Activated T-helper 1 cell treated with anti-CD3 and anti-CD28 coated beads, Interleukin-2, amount 50 U/mL, for 16 hours (primary cell): ENCODE measurements around the gene BMP2K.

Experiments used
- DNase-seq, 2 donors: peaks; one replicate each; pipeline ENCODE4 v3.0.0-alpha.2; 2020; ENCODE audit warnings: low read depth in 1 of 2, low spot score in 1 of 2

BMP2K gene

DNA sequence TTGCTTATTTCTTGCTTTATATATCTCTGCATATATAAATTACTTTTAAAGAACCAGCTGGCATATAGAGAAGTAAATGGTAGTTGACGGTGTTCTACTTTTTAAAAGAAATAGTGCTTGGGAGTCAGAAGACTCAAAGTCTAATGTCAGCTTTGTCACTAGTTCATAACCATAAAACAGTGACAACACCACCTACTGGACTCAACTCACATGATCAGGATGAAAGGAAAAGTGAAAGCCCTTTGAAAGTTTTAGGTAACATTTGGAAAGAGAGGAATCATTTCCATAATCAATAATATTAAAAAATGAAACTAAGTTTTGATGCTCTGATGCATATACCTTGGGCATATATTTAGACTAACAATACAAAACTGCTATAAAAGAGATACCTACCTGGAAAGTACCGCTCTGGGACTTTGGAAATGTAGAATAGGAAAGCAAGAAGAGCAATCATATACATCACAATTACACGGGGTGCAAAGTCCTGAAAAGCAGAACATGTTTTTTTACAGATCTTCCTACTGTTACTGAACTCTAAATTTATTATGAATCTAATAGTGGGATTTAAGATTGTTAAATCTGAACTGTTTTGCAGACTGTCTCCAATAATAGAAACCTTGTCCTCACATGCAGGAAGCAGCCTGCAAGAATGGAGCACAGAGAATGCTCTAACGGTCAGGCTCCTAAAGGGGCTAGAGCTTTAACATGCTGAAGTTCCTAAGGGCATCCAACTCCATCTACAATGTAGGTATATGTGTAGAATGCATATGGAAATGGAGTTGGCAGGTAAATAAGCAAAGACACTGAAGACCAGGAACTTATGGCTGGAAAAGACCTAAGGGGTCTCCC, 147.5 kb downstream of the BMP2K start:
- no peak for DNase-seq

DNA sequence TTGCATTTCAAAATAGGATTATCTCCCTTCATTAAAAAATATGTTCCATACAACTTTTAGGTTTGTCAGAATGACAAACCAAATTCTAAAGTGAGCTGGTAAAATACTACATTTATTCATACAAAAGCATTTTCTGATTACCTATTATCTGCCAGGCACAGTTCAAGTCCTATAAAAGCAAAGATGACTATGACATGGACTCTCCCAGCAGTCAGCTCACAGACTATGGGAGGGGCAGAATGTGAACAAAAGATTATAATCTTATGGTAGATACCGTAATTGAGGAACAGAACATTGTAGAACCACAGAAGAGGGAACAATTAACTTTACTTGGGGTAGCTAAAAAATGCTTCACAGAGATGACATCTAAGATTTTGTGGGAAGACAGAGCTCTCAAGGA, 150.7 kb downstream of the BMP2K start:
- DNase-seq = no peak

DNA sequence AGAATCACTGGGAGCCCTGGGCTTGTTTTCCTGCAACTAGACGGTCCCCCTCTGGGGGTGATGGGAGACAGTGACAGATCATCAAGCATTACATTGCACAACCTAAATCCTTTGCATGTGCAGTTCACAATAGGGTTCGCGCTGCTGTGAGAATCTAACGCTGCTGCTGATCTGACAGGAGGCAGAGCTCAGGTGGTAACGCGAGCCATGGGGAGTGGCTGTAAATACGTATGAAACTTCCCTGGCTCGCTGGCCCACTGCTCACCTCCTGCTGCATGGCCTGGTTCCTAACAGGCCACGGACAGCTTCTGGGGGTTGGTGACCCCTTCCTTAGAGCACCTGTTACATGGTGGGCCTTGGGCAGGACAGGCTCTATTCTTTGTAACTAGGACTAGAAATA, 152.7 kb downstream of the BMP2K start:
- DNase-seq = no peak

DNA sequence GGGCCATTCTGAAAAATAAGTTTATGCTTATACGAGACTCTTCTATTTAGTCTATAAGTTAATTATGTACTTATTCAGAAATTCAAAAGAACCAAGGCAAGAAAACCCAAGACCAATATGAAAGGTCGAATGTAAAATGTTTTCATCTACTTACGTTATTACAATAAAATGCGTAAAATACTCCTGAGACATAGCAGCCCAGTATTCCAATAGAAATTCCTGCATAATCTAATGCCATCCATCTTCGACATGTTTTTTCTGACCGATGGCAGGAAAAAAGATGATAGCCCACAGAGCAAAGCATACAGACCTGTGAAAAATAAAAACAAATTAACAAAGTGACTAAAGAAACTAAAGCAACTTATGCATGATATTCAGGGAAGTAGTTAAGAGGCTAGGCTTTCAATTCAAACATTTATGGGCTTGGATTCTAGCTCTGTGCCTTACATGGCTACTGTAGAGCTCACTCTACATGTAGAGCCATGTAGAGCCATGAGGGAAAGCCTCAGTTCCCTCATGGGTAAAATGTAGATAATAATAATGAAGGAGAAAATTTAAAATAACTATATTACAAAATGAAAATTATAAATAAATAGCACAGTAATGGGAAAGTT, 154.0 kb downstream of the BMP2K start:
- DNase-seq = no peak

DNA sequence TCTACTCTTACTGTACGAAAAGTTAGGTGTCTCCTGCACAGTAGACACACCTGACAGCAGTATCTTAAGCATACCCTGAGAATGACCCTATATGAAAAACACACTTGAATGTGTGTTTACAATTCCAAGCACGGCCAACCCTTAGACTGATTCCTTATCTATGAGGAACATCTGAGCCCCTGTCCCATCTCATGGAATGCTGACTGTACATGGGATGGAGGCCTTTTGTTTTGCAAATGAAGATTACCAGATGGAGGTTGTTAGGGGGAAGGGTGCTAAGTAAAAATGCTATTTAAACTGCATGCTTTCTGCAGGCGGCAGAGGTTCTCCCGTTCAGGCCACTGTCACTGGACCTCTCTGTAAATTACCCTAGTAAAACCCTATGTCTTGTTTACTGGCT, 160.8 kb downstream of the BMP2K start:
- DNase-seq = no peak

DNA sequence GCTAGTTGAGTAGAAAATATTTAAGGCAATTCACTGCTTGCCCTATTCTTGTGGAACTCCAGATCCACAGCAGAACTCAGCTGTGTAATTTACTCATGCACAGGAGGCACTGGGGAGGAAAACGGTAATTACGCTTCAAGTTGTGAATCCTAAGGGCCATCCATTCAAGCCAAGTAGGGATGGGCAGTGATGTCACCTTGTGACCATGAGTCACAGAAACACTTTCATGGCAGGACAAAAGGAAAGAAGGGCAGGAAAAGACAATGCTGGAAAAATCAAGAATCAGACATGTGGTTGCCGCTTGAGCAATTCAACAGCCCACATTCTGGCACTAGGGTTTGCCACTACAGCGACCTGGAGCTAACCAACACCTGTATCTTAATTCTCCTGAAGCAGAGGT, 161.7 kb downstream of the BMP2K start:
- DNase-seq = no peak

DNA sequence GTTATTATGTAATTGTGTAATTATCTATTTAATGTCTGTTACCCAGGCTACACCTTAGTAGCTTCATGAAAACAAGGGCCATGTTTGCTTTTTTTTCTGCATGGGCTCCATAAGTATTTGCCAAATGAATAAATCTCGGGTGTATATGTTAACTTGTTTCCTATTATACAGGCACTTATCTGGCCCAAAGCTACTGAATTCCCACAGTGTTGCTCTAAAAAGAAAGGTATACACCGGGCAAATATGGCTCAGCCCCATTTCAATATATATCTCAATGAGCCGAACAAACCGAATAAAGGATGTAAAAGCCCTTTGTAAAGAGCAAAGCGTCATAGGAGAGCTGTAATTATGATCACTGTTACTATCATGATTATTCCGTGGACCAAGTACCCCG, 162.3 kb downstream of the BMP2K start:
- DNase-seq = no peak

DNA sequence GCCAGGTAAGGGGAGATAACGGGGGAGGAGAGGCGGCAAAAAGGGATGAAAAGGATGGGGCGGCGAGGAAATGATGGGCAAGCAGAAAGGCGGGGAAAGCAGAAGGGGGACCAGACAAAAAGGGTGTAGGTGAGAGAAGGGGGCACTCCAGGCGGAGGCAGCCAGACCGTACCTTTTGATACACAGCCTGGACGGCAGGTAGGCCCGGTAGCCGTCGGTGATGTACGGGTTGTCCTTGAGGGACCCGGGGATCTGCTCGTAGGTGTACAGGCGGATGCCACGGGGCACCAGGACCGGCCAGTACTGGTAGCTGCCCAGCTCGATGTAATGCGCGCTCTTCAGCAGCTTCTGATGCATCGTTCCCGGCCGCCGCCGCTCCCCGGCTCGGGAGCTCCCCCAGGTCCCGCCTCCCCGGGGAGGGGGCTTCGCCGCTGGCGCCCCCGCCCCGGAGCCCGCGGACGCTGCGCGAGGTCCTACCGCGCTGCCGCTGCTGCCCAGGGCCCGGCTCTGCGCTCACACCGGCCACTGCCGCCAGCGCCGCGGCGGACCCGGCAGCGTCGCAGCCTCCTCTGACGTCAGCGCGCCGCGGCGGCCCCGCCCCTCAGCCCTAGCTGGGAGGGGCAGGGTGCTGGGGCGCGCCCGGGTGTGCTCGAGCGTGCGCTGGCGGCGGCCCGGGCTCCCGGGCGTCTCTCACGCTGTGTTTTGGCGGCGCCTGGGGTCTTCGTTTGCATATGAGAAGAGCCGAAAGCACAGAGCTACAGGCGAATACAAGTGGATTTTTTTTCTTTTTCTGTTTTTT, 162.9 kb downstream of the BMP2K start, which contains the start of gene PAQR3:
Gene PAQR3, minus strand, starts transcription at position 571 of the 799 bp plus-strand sequence. Its CDS starts 214 bp downstream, at position 357.
- DNase-seq = peak; percentile 61 to 75

DNA sequence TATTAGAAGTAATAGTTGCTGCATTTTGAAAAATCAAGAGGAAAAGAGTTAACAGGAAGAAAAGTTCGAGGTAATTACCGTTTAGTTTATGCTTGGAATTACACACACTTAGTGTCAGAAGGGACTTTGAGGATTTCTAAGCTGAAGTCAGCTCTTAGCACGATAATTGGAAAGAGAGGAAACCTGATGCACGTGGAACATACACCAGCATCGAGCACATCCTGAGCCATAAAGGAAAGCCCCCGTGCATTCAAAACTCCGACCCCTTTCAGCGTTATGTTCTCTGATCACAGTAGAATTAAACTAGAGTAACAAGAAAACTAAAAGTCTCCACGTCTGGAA, 163.5 kb downstream of the BMP2K start:
- DNase-seq = no peak

DNA sequence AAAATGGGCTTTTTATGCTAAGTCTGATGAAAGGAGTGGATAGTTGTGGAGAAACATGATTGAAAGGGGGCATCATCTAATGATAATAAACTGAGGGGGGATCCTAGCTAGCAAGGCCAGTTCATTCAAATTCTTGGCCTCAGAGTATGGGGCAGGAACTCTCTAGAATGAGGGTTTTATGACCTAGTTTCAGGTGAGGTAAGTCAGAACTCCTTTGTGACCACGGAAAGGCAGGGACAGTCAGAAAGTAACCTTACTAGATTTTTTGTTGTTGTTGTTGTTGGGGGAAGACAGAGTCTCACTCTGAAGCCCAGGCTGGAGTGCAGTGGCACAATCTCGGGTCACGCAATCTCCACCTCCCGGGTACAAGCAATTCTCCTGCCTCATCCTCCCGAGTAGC, 164.6 kb downstream of the BMP2K start:
- DNase-seq = no peak

DNA sequence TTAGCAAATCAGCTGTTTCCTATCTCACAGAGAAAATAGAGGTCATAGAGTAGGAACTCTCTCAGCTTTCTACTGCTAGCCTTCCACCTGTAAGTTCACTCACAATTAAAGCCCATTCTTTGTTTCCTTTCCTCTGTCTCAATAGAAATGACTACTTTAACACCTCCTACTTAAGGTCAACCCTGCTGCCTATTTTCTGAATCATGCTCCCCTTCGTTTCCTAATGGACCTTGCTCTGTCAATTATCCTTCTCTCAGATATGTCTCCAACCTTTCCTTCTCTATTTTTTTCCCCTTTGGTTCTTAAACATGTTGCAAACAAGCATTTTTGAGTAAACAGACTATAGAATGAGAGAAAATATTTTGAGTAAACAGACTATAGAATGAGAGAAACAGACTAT, 168.2 kb downstream of the BMP2K start:
- no peak for DNase-seq

DNA sequence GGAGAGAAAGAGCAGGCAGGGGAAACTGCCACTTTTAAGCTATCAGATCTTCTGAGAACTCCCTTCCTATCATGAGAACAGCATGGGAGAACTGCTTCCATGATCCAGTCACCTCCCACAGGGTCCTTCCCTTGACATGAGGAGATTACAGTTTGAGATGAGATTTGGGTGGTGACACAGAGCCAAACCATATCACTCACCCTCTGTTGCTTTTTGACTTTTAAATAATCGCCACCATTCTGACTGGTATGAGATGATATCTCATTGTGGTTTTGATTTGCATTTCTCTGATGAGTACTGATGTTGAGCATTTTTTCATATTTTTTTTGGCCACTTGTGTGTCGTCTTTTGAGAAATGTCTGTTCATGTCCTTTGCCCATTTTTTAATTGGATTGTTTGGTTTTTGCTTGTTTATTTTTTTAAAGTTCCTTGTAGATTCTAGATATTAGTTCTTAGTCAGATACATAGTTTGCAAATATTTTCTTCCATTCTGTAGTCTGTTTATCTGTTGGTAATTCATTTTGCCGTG, 169.6 kb downstream of the BMP2K start:
- no peak for DNase-seq

DNA sequence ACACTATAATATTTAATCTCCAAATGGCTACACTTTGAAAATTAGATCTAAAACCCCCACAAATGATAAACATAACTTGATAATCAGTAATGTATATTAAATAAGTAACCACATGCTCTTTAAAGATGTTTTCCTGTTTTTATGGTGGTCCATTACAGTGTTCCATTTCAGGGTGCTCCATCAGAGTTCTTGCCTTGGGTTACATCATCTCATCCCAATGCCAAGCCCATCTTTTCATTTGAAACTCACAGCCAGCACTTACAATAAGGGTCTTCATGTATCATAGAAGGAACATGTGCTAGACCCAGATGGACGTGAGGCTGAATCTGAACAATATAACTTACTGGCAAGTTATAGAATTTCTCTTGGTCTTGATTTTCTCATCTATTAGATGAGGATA, 173.6 kb downstream of the BMP2K start:
- DNase-seq = no peak

DNA sequence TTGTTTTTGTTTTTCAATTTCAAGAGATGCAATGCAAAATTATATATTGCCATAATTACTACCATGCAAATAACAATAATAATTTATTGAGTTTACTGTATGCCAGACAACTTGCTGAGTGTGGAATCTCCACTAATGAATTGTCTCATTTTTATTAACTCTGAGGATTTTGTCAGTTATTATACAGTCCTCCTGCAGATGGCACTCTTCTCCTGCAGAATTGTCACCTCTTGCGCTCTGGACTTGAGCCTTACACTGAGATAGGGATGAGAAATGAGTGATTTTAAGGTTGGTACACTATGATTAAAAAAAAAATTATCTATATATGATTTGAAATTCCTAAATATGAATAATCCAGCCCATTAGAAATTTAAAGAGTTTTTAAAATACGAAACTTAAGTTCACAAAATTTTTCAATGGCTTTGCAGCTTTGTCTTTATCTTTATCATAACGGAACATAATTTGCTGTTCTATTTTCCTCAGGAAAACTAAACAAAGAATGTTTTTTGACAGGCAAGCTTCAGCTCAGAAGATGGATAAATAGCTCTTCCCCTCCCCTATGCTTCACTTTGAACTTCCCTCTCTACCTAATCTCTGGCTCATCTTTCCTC, 175.8 kb downstream of the BMP2K start:
- no peak for DNase-seq

DNA sequence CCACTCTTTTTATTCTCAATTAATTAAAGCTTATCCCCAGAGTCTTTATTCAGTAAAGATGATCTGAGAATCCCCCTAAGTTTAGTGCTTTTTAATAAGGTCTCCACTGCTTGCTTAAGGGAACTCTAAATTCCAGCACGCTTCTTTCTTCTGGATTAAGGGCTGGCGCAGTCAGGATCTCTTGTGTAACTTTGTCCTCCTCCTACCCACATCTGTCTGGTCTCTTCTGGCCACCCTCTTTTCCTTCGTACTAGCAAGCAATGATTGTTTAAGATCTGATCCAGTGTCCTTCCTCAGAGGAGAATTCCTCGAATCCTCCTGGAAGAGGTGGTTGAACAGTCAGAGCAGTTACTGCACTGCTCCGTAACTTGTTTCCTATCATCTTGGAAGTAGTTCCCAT, 177.1 kb downstream of the BMP2K start:
- DNase-seq = no peak

DNA sequence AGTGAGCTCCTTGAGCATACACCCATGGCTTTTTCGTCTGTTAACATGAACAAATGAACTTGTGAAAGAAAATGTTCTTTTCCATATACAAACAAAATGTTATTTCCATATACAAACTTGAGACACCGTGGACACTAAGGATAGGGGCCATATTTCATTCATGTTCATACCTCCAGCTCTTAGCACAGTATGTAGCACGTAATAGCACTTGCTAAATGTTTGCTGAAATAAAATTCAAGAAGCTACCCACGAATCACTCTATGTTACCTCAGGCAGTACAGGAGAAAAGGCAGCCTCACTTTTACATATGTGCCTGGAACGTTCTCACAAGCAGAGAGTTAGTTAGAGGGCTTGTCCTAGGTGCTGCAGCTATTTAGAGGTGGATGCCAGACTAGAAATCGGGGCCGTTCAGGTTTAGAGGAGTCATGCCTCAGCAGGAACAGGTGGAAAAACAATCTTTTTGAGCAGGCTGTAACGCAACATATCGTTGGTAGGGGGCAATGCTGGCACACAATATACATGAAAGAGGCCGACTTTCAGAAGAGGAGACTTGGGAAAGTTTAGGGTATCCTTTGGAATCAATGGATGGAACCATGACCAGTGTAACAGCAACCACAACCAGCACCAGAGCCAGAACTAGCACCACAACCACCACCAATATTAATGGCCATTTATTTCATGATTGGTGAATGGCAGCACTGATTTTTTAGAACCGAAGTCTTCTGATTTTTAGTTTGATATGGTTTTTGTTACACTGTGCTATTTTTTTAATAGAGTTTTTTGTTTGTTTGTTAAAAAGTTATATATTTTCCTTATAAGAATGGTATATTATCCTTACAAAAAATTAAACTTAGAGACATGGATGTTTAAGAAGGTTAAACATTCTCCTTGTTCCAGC, 177.9 kb downstream of the BMP2K start:
- DNase-seq = no peak

DNA sequence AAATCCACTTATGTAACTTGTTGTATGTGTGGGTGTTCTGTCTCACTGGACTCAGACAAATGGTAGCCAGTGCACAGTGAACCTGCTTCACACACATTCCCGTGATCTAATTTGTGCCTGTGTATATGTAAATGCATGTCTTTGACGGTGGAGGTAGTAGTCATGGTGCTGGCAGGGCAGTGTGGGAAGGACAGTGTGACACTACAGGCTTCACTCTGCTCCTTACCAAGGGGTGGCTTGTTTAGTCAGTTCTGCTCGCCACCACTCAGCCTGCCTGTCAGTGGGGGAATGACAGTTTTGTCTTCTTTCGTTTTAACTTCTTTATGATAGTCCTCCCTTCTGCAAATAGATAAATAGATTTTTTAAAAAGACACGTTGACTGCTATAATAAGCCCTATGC, 180.8 kb downstream of the BMP2K start:
- no peak for DNase-seq

DNA sequence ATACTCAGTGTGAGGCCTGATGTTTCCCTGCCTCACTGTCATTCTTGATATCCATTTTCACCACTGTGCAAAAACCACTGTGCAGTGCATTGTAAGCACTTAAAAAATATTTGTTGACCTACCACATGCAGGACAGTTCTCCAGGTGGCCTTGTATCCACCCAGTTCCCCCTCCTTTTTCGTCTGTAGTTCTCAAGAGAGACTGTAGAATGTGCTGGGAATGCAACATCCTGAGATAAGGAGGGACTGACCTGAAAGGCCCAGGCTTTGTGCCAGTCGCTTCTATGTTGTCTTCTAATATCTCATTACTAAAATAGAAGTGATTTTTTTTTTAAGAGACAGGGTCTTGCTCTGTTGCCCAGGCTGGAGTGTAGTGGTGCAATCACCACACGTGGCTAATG, 184.8 kb downstream of the BMP2K start:
- no peak for DNase-seq
